ENCODE measurements around the gene ZRANB1.

- TF ChIP-seq CTCF (IDR thresholded peaks at IDR 0.05; ENCODE audit: poor library complexity), result no peak
- TF ChIP-seq EZH2phosphoT487 (IDR thresholded peaks at IDR 0.05; ENCODE audit: low read depth, severe bottlenecking, unreplicated experiment), result no peak
- TF ChIP-seq EZH2 (IDR thresholded peaks at IDR 0.05; ENCODE audit: borderline replicate concordance), result no peak
These were observed 54.4 kb downstream of the ZRANB1 start for GRCh38 chr10:124996127-124996853.
